ENCODE data around the gene CPEB4. TPM values are rescaled to one million over a fixed set of nuclear protein-coding genes. Genes with fewer than 3 reads are reported as not detected.

Gene CPEB4
- total RNA-seq, 1 donor from 2014 or later, result 118 TPM

GRCh38 chr5:173923218-173924095, 35.3 kb downstream of the CPEB4 start:
- intact Hi-C loops (cut with DNase I), result no loop called here
- ATAC-seq (ENCODE audit: poor library complexity) (peak; percentile 43), DNase-seq (no peak)

GRCh38 chr5:173924899-173925298, 36.8 kb downstream of the CPEB4 start:
- ATAC-seq (ENCODE audit: poor library complexity), result no peak
- intact Hi-C loops (cut with DNase I), result no loop called here
- no peak for DNase-seq

GRCh38 chr5:173925449-173926071, 37.4 kb downstream of the CPEB4 start:
- DNase-seq, result peak; percentile 57
- intact Hi-C loops (cut with DNase I), result no loop called here
- ATAC-seq (ENCODE audit: poor library complexity), result no peak

GRCh38 chr5:173926359-173926758, 38.2 kb downstream of the CPEB4 start:
- no peak for DNase-seq
- peak; percentile 81 for ATAC-seq (ENCODE audit: poor library complexity)
- intact Hi-C loops (cut with DNase I), result no loop called here

- intact Hi-C loops (cut with DNase I), result no loop called here
- no peak for DNase-seq
- ATAC-seq (ENCODE audit: poor library complexity), result no peak
Measured at GRCh38 chr5:173928871-173929574, 40.9 kb downstream of the CPEB4 start.

- ATAC-seq (ENCODE audit: poor library complexity) (no peak), DNase-seq (no peak)
- intact Hi-C loops (cut with DNase I), result no loop called here
Measured at GRCh38 chr5:173932695-173933139, 44.6 kb downstream of the CPEB4 start.

GRCh38 chr5:173933901-173934300, 45.8 kb downstream of the CPEB4 start:
- DNase-seq, result no peak
- intact Hi-C loops (cut with DNase I), result no loop called here
- ATAC-seq (ENCODE audit: poor library complexity), result no peak

- intact Hi-C loops (cut with DNase I), result no loop called here
- ATAC-seq (ENCODE audit: poor library complexity) (no peak), DNase-seq (no peak)
Measured at GRCh38 chr5:173935396-173935795, 47.2 kb downstream of the CPEB4 start.

GRCh38 chr5:173940269-173940668, 52.1 kb downstream of the CPEB4 start:
- intact Hi-C loops (cut with DNase I), result no loop called here
- DNase-seq, result no peak
- ATAC-seq (ENCODE audit: poor library complexity), result no peak

- intact Hi-C loops (cut with DNase I), result no loop called here
- ATAC-seq (ENCODE audit: poor library complexity) (no peak), DNase-seq (no peak)
Measured at GRCh38 chr5:173941102-173941501, 53.0 kb downstream of the CPEB4 start.

- intact Hi-C loops (cut with DNase I), result no loop called here
- no peak for DNase-seq
- no peak for ATAC-seq (ENCODE audit: poor library complexity)
Measured at GRCh38 chr5:173941758-173942401, 53.7 kb downstream of the CPEB4 start.

GRCh38 chr5:173944511-173944910, 56.4 kb downstream of the CPEB4 start:
- ATAC-seq (ENCODE audit: poor library complexity), result peak; percentile 44
- DNase-seq, result peak; percentile 37
- intact Hi-C loops (cut with DNase I), result no loop called here

GRCh38 chr5:173945160-173945559, 57.0 kb downstream of the CPEB4 start:
- intact Hi-C loops (cut with DNase I), result no loop called here
- DNase-seq (no peak), ATAC-seq (ENCODE audit: poor library complexity) (no peak)

GRCh38 chr5:173946323-173946722, 58.2 kb downstream of the CPEB4 start:
- no peak for DNase-seq
- no peak for ATAC-seq (ENCODE audit: poor library complexity)
- intact Hi-C loops (cut with DNase I), result no loop called here

GRCh38 chr5:173950829-173951228, 62.7 kb downstream of the CPEB4 start:
- DNase-seq (no peak), ATAC-seq (ENCODE audit: poor library complexity) (no peak)
- intact Hi-C loops (cut with DNase I), result no loop called here

- ATAC-seq (ENCODE audit: poor library complexity) (peak; percentile 57), DNase-seq (no peak)
- intact Hi-C loops (cut with DNase I), result no loop called here
Measured at GRCh38 chr5:173953528-173954090, 65.5 kb downstream of the CPEB4 start.

- DNase-seq, result no peak
- ATAC-seq (ENCODE audit: poor library complexity), result peak; percentile 85
- intact Hi-C loops (cut with DNase I), result no loop called here
Measured at GRCh38 chr5:173954671-173955521, 66.7 kb downstream of the CPEB4 start.

GRCh38 chr5:173960986-173961385, 72.8 kb downstream of the CPEB4 start:
- ATAC-seq (ENCODE audit: poor library complexity), result no peak
- intact Hi-C loops (cut with DNase I), result no loop called here

More at GRCh38 chr5:173960986-173961385, 72.8 kb downstream of the CPEB4 start:
- no peak for DNase-seq
